Cerebellar cortex (tissue), 1 donor: ENCODE measurements around the gene PDXDC1.
A peak's percentile ranks its signal among the peaks of the same experiment; 100 is the strongest.
"Not testable (repeated sequence)": the region's sequence is repeated elsewhere in the genome, so short reads cannot be mapped to it uniquely, and the experiment has no call there.

Source experiments
- DNase-seq: peaks from one replicate; pipeline ENCODE4 v3.0.0-alpha.2; 2015; ENCODE audit warnings: low spot score

PDXDC1 gene

GRCh38 chr16:15016951-15017580 is 42.2 kb downstream of the PDXDC1 start:
- not testable (repeated sequence) for DNase-seq

DNA sequence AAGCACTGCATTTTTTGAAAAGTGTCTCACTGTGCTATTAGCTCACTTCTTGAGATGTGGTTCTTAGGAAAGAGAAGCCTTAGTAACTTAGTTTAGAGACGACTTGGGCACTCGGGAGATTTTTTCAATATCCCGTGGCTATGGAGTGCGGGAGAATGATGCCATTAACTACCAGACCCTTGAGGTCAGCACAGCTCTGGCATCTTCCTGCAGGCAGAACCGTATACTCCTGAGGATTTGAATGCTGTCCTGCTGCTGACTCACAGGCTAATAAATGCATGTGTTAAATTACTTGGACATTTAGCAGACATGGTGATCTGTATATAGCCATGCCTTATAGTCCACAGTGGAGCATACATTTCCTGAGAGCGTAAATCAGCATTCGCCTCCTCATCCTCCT is 46.6 kb downstream of the PDXDC1 start:
- DNase-seq, result not testable (repeated sequence)

DNA sequence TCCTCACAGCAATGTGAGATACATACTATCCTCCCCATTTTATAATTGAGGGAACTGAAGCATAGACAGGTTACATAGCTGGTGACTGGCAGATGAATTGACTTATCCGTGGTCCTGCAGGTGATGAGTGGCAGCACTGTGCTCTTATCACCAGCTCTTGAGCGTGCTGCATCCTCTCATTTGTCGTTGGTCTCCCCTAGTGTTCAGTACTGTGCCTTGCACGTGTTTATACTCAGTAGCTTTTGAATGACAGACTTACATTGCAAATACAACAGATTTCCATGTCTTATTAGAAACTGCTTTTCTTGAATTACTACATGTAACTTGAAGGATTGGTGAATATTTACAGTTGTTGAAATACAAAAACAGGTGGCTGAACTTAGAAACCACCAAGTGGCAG is 47.4 kb downstream of the PDXDC1 start:
- peak; percentile 68 for DNase-seq

GRCh38 chr16:15023381-15024077 is 48.7 kb downstream of the PDXDC1 start:
- peak; percentile 59 for DNase-seq

DNA sequence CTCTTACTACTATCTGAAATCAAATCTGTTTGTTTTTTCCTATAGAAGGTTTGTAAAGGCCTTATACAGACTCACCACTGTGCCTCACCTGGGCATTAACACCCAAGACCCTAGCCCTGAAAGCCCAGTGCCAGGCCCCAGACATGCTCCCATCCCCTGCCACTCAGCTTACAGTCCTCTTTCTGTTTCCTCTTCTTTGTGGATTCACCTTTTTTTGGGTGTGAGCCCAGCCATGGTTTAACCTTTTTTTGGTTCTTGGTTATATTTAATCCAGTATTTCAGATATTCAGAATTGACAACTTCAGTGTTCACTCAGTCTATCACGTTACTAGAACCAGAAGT is 50.0 kb downstream of the PDXDC1 start:
- DNase-seq, result not testable (repeated sequence)

DNA sequence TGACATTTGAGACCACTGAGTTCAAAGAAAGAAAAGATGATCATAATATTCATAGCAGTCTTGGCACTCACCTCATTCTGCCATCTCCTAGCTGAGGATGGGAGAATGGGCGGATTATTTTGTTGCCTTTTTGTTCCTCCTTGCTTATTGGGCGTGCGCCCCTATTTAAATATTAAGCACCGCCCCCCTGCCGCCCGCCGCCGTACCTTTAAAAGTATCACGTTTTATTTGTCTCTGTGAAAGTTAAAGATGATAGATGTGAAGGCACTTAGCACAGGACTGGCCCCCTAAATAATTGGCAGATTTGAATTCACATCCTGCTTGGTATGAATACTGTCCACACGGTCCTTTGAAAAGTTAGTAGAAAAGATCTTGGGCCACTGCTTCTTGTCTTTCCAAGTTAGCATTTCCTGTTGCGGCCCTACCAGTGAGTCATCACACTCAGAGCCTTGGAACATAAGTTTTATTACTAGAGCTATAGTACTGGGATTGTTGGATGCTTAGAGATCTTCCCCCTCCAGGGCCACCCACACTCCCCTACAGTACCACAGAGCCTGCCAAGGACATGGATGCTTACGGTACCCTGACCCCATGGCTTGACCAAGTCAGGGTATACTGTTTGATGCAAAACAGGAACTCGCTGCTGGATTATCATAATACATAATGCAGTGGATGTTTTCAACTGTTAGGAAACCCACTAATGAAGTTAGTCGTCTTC is 50.6 kb downstream of the PDXDC1 start:
- DNase-seq, result not testable (repeated sequence)

GRCh38 chr16:15027051-15027450 is 52.2 kb downstream of the PDXDC1 start:
- DNase-seq, result not testable (repeated sequence)

DNA sequence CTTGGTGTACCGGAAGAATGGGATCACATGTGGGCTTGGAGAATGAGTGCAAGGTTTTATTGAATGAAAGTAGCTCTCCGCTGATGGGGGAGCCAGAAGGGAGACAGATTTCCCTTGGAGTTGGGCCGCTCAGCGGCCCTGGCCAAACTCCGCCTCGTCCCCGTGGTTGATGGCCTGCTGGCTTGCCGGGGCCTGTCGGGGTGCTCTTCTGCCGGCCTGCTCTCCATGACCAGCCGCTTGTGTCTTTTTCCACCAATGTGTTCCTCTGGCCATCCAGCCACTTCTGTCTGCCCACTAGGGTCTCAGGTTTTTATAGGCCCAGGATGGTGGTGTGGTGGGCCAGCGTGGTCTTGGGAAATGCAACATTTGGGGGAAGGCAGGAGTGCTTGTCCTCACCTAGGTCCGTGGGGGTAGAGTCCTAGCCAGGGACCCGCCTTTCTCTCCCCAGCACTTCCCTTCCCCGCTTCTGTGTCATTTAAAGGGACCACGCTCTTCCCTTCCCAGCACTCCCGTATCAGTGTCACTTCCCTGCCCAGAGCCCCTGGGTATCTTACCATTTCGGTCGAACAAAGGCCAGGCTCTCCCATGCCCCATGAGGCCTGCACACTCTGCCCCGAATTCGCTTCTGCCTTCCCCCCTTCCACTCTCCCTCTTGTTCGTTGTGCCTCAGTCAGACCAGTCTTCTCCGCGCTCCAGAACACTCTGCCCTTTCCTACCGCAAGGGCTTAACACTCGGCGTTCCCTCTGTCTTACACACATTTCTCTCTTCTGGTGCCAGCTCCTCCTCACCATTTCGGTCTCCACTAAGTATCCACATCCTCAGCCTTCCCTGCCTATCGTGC is 52.9 kb downstream of the PDXDC1 start:
- peak; percentile 58 for DNase-seq

DNA sequence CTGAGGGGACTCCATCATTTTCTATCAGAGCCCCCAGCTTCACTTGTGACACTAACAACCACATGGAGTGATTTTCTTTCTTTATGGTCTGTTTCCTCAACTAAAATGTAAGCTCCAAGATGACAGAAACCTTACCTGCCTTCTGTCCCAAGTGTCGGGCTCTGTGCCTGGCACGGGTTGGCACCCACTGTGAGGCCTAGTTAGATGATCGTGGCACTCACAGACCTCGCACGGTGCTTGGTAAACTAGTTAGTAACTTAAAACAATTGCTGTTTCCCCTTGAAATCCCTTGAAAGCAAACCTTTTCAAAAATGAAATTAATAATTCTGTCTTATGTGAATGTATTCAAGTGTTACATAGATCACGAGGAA is 53.5 kb downstream of the PDXDC1 start:
- peak; percentile 62 for DNase-seq

DNA sequence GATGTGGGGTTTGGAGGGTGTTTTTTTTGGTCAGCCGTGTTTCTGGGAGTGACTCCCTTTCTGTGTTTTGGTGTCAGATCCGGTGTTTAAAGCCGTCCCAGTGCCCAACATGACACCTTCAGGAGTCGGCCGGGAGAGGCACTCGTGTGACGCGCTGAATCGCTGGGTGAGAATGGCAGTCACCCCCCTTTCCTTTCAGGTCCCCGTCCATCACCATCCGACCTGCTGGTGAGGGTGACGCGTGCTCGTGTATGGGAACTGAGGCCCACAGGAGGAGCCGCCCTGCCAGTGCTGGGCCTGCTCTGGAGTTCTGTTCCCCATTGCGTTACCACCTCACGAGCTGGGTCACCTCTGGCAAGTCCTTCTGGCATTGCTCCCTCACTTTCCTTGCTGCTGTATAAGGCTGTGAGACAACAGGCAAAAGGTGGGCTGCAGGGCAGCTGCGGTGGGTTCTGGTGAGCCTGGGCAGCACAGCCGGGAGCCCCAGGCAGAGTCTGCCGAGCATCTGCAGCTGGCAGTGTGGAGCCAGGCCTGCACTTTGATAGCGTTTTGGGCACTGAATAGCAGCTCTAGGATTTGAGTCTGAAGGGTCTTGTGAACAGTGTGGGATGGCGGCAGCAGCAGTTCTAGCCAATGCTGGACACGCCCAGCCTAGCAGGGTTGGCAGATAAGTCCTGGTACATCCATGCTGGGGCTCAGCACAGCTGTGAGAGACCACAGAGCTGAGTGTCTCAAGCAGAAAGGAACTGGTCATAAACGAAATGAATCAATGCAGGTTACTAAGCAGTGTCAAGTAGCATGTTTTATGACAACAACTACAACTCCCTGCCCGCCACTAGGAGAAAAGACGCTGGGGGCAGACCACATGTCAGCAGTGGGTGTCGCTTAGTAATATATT is 54.2 kb downstream of the PDXDC1 start:
- peak; percentile 49 for DNase-seq

- not testable (repeated sequence) for DNase-seq
These were observed 54.9 kb downstream of the PDXDC1 start for GRCh38 chr16:15029749-15030148.

GRCh38 chr16:15031179-15031578 is 56.4 kb downstream of the PDXDC1 start:
- DNase-seq, result no peak

GRCh38 chr16:15031586-15031985 is 56.8 kb downstream of the PDXDC1 start:
- no peak for DNase-seq

- DNase-seq, result no peak
These were observed 57.9 kb downstream of the PDXDC1 start for GRCh38 chr16:15032547-15033308.

DNA sequence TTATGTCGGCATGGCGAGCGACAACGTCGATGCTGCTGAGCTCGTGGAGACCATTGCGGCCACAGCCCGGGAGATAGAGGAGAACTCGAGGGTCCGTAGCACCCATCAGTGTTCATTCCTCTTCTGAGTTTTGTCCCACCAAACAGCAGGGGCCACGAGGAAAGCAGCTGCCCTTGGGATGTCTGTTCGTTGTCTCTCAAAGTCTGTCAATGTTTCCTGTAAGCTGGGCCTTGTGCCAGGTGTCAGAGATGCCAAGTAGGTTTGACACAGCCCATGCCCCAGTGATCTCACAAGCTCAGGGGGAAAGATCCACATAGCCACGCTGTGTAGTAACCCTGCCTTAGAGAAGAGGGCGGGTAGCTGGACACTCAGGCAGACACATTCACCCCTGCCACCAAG is 58.5 kb downstream of the PDXDC1 start:
- DNase-seq, result no peak

DNA sequence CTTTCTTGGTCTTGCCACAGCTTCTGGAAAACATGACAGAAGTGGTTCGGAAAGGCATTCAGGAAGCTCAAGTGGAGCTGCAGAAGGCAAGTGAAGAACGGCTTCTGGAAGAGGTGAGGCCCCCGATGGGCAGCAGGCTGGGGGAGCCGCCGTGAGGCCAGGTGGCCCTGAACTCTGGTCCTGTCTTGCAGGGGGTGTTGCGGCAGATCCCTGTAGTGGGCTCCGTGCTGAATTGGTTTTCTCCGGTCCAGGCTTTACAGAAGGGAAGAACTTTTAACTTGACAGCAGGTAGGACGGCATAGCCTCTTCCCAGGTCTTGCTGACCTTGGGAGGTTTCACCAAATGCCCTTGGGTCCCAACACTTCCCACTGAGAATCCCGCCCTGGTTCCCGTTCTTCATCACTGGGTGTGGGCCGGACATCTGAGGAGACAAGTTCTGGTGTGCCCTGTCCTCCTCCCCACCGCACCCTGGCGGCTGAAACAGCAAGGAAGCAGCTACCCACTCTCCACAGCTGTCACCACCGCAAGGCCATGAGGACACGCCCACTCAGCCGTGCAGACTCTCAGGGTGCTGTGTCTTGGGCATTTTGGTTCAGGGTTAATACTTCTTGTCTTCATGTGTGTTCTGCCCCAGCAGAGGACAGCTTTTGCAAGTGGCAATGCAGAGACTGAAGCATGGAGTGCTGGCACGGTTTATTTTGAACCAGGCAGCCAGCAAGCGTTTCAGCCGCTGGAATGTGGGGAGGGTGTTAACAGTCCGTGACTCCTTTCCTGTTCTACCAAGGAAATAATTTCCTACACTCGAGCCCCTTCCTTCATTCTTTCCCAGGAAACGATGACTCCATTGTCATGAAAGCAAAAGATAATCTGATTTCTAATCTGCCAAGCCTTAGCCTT is 59.7 kb downstream of the PDXDC1 start:
- no peak for DNase-seq

- DNase-seq, result no peak
These were observed 60.4 kb downstream of the PDXDC1 start for GRCh38 chr16:15035163-15035729.

- DNase-seq, result no peak
These were observed 62.2 kb downstream of the PDXDC1 start for GRCh38 chr16:15037003-15037402.

- DNase-seq, result no peak
These were observed 62.9 kb downstream of the PDXDC1 start for GRCh38 chr16:15037745-15038144.
